ENCODE results near the gene EDN3. TPM values are rescaled to one million over a fixed set of nuclear protein-coding genes. Genes with fewer than 3 reads are reported as not detected.

The EDN3 gene
- total RNA-seq, 1 experiment from 2014 or later = not detected

- no peak overlapping the region for H2AFZ ChIP-seq
- no peaks in the 10 kb centered on the region for H3K36me3 ChIP-seq (ENCODE audit: low read depth)
- H3K9me2 ChIP-seq (ENCODE audit: insufficient read depth) = no peaks in the 10 kb centered on the region
- ChIA-PET POLR2A (ENCODE audit: unreplicated experiment) (no interaction called here), CTCF (no interaction called here)
- no peaks in the 10 kb centered on the region for H3K9me3 ChIP-seq (ENCODE audit: insufficient read depth, low read depth)
- no peaks in the 10 kb centered on the region; the same call in 1 of the 2 replicates for H4K20me1 ChIP-seq (ENCODE audit: insufficient read depth)
- no peak for DNase-seq
- no peak overlapping the region for H3K4me3 ChIP-seq
- no peaks in the 10 kb centered on the region for H3K4me1 ChIP-seq (replicated peaks; ENCODE audit: insufficient read depth)
- no peaks in the 10 kb centered on the region for H3F3A ChIP-seq (ENCODE audit: insufficient read depth, low read depth)
- peaks cover 81% of the 10 kb centered on the region for H3K27me3 ChIP-seq (ENCODE audit: insufficient read depth, low read depth)
- H3K27ac ChIP-seq = no peak overlapping the region
- TF ChIP-seq EZH2 (IDR thresholded peaks at IDR 0.05; ENCODE audit: low read depth) = no peak
- TF ChIP-seq, protein P1, sequence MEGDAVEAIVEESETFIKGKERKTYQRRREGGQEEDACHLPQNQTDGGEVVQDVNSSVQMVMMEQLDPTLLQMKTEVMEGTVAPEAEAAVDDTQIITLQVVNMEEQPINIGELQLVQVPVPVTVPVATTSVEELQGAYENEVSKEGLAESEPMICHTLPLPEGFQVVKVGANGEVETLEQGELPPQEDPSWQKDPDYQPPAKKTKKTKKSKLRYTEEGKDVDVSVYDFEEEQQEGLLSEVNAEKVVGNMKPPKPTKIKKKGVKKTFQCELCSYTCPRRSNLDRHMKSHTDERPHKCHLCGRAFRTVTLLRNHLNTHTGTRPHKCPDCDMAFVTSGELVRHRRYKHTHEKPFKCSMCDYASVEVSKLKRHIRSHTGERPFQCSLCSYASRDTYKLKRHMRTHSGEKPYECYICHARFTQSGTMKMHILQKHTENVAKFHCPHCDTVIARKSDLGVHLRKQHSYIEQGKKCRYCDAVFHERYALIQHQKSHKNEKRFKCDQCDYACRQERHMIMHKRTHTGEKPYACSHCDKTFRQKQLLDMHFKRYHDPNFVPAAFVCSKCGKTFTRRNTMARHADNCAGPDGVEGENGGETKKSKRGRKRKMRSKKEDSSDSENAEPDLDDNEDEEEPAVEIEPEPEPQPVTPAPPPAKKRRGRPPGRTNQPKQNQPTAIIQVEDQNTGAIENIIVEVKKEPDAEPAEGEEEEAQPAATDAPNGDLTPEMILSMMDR (conservative IDR thresholded peaks at IDR 0.05) = no peak
- no TSS peak for BruUV-seq (replicated peaks)
- H3K79me2 ChIP-seq (ENCODE audit: low read depth) = no peaks in the 10 kb centered on the region
- no peak overlapping the region for H3K4me2 ChIP-seq
- intact Hi-C loops (cut with micrococcal nuclease; ENCODE audit: unreplicated experiment) = no loop called here
Measured at GRCh38 chr20:59350330-59351156, 50.1 kb downstream of the EDN3 start.

GRCh38 chr20:59351157-59352040, 51.0 kb downstream of the EDN3 start:
- POLR2A ChIA-PET (ENCODE audit: unreplicated experiment) = no interaction called here

DNA sequence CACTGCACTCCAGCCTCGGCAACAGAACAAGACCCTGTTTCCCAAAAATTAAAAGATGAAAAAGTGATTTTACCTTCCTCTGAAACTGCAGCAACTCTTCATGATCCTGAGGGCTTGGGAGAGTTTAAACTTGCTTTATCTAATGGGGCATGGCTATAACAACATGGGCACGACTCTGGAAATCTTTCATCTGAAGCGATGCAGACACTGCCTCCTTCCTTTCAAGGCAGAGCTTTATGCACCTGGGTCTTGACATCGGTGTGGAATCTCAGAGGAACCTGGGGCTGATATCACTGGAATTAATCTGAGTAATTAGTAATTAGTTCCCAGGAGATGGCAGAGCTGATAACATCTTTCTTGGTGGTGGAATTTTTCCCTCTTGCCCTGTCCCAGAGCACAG, 52.1 kb downstream of the EDN3 start:
- no peaks in the 10 kb centered on the region for H3K9me3 ChIP-seq (ENCODE audit: insufficient read depth, low read depth)
- H3K27me3 ChIP-seq (ENCODE audit: insufficient read depth, low read depth) = peaks cover 78% of the 10 kb centered on the region
- ChIA-PET POLR2A (ENCODE audit: unreplicated experiment) (no interaction called here), CTCF (no interaction called here)
- TF ChIP-seq, protein P1 (conservative IDR thresholded peaks at IDR 0.05) = no peak
- no peak for TF ChIP-seq EZH2 (IDR thresholded peaks at IDR 0.05; ENCODE audit: low read depth)
- peak overlapping the region; percentile 35; the same call in 1 of the 2 replicates for H3K4me2 ChIP-seq
- H3K27ac ChIP-seq = no peak overlapping the region
- intact Hi-C loops (cut with micrococcal nuclease; ENCODE audit: unreplicated experiment) = no loop called here
- no peaks in the 10 kb centered on the region for H3K79me2 ChIP-seq (ENCODE audit: low read depth)
- H3K36me3 ChIP-seq (ENCODE audit: low read depth) = no peaks in the 10 kb centered on the region
- BruUV-seq (replicated peaks) = no TSS peak
- H3K9me2 ChIP-seq (ENCODE audit: insufficient read depth) = no peaks in the 10 kb centered on the region
- no peak overlapping the region for H3K4me3 ChIP-seq
- no peaks in the 10 kb centered on the region for H3K4me1 ChIP-seq (replicated peaks; ENCODE audit: insufficient read depth)
- no peaks in the 10 kb centered on the region for H3F3A ChIP-seq (ENCODE audit: insufficient read depth, low read depth)
- no peaks in the 10 kb centered on the region; the same call in 1 of the 2 replicates for H4K20me1 ChIP-seq (ENCODE audit: insufficient read depth)
- no peak for DNase-seq
- H2AFZ ChIP-seq = no peak overlapping the region; the same call in 1 of the 2 replicates

More at GRCh38 chr20:59351157-59352040, 51.0 kb downstream of the EDN3 start:
- CTCF ChIA-PET = no interaction called here
- no peaks in the 10 kb centered on the region for H3K4me1 ChIP-seq (replicated peaks; ENCODE audit: insufficient read depth)
- H4K20me1 ChIP-seq (ENCODE audit: insufficient read depth) = no peaks in the 10 kb centered on the region; the same call in 1 of the 2 replicates
- H3F3A ChIP-seq (ENCODE audit: insufficient read depth, low read depth) = no peaks in the 10 kb centered on the region
- H3K4me2 ChIP-seq = no peak overlapping the region
- no peaks in the 10 kb centered on the region for H3K79me2 ChIP-seq (ENCODE audit: low read depth)
- no peak overlapping the region for H3K4me3 ChIP-seq
- no peak for TF ChIP-seq EZH2 (IDR thresholded peaks at IDR 0.05; ENCODE audit: low read depth)
- TF ChIP-seq, protein P1 (conservative IDR thresholded peaks at IDR 0.05) = no peak
- no peaks in the 10 kb centered on the region for H3K9me3 ChIP-seq (ENCODE audit: insufficient read depth, low read depth)
- intact Hi-C loops (cut with micrococcal nuclease; ENCODE audit: unreplicated experiment) = no loop called here
- no TSS peak for BruUV-seq (replicated peaks)
- no peak for DNase-seq
- H2AFZ ChIP-seq = no peak overlapping the region
- H3K9me2 ChIP-seq (ENCODE audit: insufficient read depth) = no peaks in the 10 kb centered on the region
- H3K36me3 ChIP-seq (ENCODE audit: low read depth) = no peaks in the 10 kb centered on the region
- H3K27ac ChIP-seq = no peak overlapping the region
- H3K27me3 ChIP-seq (ENCODE audit: insufficient read depth, low read depth) = peaks cover 79% of the 10 kb centered on the region

Data from PC-9 (cell line).